ENCODE results near the gene NEURL3. TPM values are rescaled to one million over a fixed set of nuclear protein-coding genes. Genes with fewer than 3 reads are reported as not detected.
"Not testable (repeated sequence)": the region's sequence is repeated elsewhere in the genome, so short reads cannot be mapped to it uniquely, and the experiment has no call there.

The NEURL3 gene
- polyA plus RNA-seq, 1 donor, result 0.81 TPM

- no peaks in the 10 kb centered on the region for H3K27me3 ChIP-seq (ENCODE audit: control insufficient read depth, insufficient read depth, low read length)
- H3K27ac ChIP-seq (ENCODE audit: low read length), result no peak overlapping the region
- no CpG with 5 or more reads among the region's 7 CpGs for WGBS (ENCODE audit: insufficient coverage, low lambda C conversion rate)
- no peaks in the 10 kb centered on the region for H3K9me3 ChIP-seq (ENCODE audit: control insufficient read depth, low read depth, low read length)
- H3K4me1 ChIP-seq (ENCODE audit: control insufficient read depth, insufficient read depth, low read length), result peaks cover 8% of the 10 kb centered on the region
- no peak for DNase-seq
- no peaks in the 10 kb centered on the region for H3K36me3 ChIP-seq (ENCODE audit: control insufficient read depth, insufficient read depth, low read length)
- no peak overlapping the region for H3K4me3 ChIP-seq (ENCODE audit: low read length)
Observed at GRCh38 chr2:96484091-96484490, 21.1 kb downstream of the NEURL3 start.

DNA sequence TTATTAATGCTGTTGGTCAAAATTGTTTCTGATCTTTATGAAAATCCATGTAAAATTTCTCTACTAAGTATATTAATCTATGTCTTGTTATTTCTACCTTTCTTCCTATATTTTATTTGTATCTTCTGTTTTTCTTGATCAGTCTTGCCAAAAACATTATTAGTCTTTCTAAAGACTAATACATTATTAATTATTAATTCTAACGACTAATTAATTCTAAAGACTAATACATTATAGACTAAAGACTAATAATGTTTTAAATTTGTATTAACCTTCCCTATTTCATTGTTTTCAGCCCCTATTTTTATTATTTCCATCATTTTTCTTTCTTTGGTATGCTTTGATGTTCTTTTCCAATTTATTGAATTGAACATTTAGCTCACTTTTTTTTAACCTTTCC is 27.7 kb downstream of the NEURL3 start:
- no peak for DNase-seq
- no peaks in the 10 kb centered on the region for H3K9me3 ChIP-seq (ENCODE audit: control insufficient read depth, low read depth, low read length)
- no peak overlapping the region for H3K27ac ChIP-seq (ENCODE audit: low read length)
- peaks cover 2% of the 10 kb centered on the region for H3K27me3 ChIP-seq (ENCODE audit: control insufficient read depth, insufficient read depth, low read length)
- H3K36me3 ChIP-seq (ENCODE audit: control insufficient read depth, insufficient read depth, low read length), result no peaks in the 10 kb centered on the region
- no peaks in the 10 kb centered on the region for H3K4me1 ChIP-seq (ENCODE audit: control insufficient read depth, insufficient read depth, low read length)
- 73% methylated on average over 1 of the region's 1 CpG for WGBS (ENCODE audit: insufficient coverage, low lambda C conversion rate)
- no peak overlapping the region for H3K4me3 ChIP-seq (ENCODE audit: low read length)

DNA sequence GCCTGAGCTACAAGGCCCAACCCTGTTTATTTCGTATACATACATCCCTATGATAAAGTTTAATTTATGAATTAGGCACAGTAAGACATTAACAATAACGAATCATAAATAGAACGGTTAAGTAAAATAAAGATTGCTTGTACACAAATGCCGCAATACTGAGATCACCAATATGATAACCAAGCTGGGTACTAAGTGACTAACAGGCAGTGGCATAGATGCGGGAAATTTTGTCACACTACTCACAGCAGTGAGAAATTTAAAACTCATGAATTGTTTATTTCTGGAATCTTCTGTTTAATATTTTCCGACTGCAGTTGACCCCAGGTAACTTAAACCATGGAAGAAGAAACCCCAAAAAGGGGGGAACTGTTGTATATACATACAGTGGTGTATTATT is 33.4 kb downstream of the NEURL3 start:
- 97% methylated on average over 3 of the region's 6 CpGs for WGBS (ENCODE audit: insufficient coverage, low lambda C conversion rate)

DNA sequence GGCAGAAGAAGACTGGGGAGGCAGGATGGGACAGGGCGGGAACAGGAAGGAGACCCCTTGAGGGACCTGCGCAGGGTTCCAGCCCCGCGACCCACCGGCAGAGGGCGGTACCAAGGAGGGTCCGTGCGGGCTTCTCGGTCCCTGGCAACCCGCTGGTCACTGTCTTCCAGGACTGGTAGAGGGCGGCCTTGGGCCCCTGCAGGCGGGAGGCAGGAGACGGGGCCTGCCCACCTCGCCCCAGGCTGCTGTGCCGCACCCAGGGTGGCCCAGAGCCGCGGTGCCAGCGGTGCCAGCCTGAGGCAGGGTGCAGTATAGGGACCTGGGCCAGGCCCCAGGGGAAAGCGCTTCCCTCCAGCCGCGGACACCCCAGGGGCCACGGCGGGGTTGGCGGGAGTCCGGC is 34.5 kb downstream of the NEURL3 start:
- peak overlapping the region; percentile 19 for H3K4me3 ChIP-seq (ENCODE audit: low read length)
- no peaks in the 10 kb centered on the region for H3K36me3 ChIP-seq (ENCODE audit: control insufficient read depth, insufficient read depth, low read length)
- peaks cover 4% of the 10 kb centered on the region for H3K27me3 ChIP-seq (ENCODE audit: control insufficient read depth, insufficient read depth, low read length)
- peak; percentile 35 to 46 for DNase-seq
- no peaks in the 10 kb centered on the region for H3K4me1 ChIP-seq (ENCODE audit: control insufficient read depth, insufficient read depth, low read length)
- no peak overlapping the region for H3K27ac ChIP-seq (ENCODE audit: low read length)
- no peaks in the 10 kb centered on the region for H3K9me3 ChIP-seq (ENCODE audit: control insufficient read depth, low read depth, low read length)
- no CpG with 5 or more reads among the region's 25 CpGs for WGBS (ENCODE audit: insufficient coverage, low lambda C conversion rate)

More for the DNA sequence above, 33.4 kb downstream of the NEURL3 start:
- H3K27ac ChIP-seq (ENCODE audit: low read length), result no peak overlapping the region
- no peaks in the 10 kb centered on the region for H3K4me1 ChIP-seq (ENCODE audit: control insufficient read depth, insufficient read depth, low read length)
- no peaks in the 10 kb centered on the region for H3K9me3 ChIP-seq (ENCODE audit: control insufficient read depth, low read depth, low read length)
- DNase-seq, result no peak
- H3K27me3 ChIP-seq (ENCODE audit: control insufficient read depth, insufficient read depth, low read length), result peaks cover 6% of the 10 kb centered on the region
- H3K36me3 ChIP-seq (ENCODE audit: control insufficient read depth, insufficient read depth, low read length), result no peaks in the 10 kb centered on the region
- no peak overlapping the region for H3K4me3 ChIP-seq (ENCODE audit: low read length)

- peaks cover 6% of the 10 kb centered on the region for H3K27me3 ChIP-seq (ENCODE audit: control insufficient read depth, insufficient read depth, low read length)
- DNase-seq, result peak in 1 of 2 donors; percentile 20
- peak overlapping the region; percentile 19 for H3K4me3 ChIP-seq (ENCODE audit: low read length)
- no peaks in the 10 kb centered on the region for H3K4me1 ChIP-seq (ENCODE audit: control insufficient read depth, insufficient read depth, low read length)
- no peaks in the 10 kb centered on the region for H3K9me3 ChIP-seq (ENCODE audit: control insufficient read depth, low read depth, low read length)
- H3K36me3 ChIP-seq (ENCODE audit: control insufficient read depth, insufficient read depth, low read length), result no peaks in the 10 kb centered on the region
- H3K27ac ChIP-seq (ENCODE audit: low read length), result no peak overlapping the region
- WGBS (ENCODE audit: insufficient coverage, low lambda C conversion rate), result 73% methylated on average over 7 of the region's 8 CpGs
Observed at GRCh38 chr2:96470109-96470508, 35.0 kb downstream of the NEURL3 start.

- Histone ChIP-seq H3K27me3 (ENCODE audit: control insufficient read depth, insufficient read depth, low read length) (peaks cover 6% of the 10 kb centered on the region), H3K9me3 (ENCODE audit: control insufficient read depth, low read depth, low read length) (no peaks in the 10 kb centered on the region), H3K27ac (ENCODE audit: low read length) (no peak overlapping the region), H3K36me3 (ENCODE audit: control insufficient read depth, insufficient read depth, low read length) (no peaks in the 10 kb centered on the region), H3K4me3 (ENCODE audit: low read length) (no peak overlapping the region), H3K4me1 (ENCODE audit: control insufficient read depth, insufficient read depth, low read length) (no peaks in the 10 kb centered on the region)
- 50% methylated on average over 1 of the region's 6 CpGs for WGBS (ENCODE audit: insufficient coverage, low lambda C conversion rate)
- no peak for DNase-seq
Observed at GRCh38 chr2:96468904-96469303, 36.3 kb downstream of the NEURL3 start.

DNA sequence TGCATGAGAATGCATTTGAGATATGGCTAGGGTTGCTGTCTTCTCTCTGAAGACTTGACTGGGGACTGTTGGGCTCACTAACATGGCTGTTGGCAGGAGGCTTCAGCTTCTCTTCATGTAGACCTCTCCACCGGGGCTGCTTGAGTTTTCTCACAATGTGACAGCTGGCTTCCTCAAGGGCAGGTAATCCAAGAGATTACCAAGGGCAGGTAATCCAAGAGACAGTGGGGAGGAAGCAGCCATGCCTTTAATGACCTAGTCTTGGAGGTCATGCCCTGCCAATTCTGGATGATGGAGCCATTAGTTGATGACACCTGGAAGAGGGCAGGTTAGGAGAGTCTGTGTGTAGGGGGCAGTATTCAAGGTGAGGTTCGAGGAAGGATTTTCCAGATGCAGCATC is 40.5 kb downstream of the NEURL3 start:
- WGBS (ENCODE audit: insufficient coverage, low lambda C conversion rate), result no CpG with 5 or more reads among the region's 2 CpGs
- Histone ChIP-seq H3K27me3 (ENCODE audit: control insufficient read depth, insufficient read depth, low read length) (peaks cover 4% of the 10 kb centered on the region), H3K4me3 (ENCODE audit: low read length) (no peak overlapping the region), H3K27ac (ENCODE audit: low read length) (no peak overlapping the region), H3K9me3 (ENCODE audit: control insufficient read depth, low read depth, low read length) (peaks cover 5% of the 10 kb centered on the region), H3K4me1 (ENCODE audit: control insufficient read depth, insufficient read depth, low read length) (no peaks in the 10 kb centered on the region), H3K36me3 (ENCODE audit: control insufficient read depth, insufficient read depth, low read length) (no peaks in the 10 kb centered on the region)
- DNase-seq, result no peak

GRCh38 chr2:96464061-96464460 is 41.1 kb downstream of the NEURL3 start:
- H3K27me3 ChIP-seq (ENCODE audit: control insufficient read depth, insufficient read depth, low read length), result peaks cover 4% of the 10 kb centered on the region
- DNase-seq, result no peak
- WGBS (ENCODE audit: insufficient coverage, low lambda C conversion rate), result no CpG with 5 or more reads among the region's 3 CpGs
- peaks cover 5% of the 10 kb centered on the region for H3K9me3 ChIP-seq (ENCODE audit: control insufficient read depth, low read depth, low read length)
- no peaks in the 10 kb centered on the region for H3K4me1 ChIP-seq (ENCODE audit: control insufficient read depth, insufficient read depth, low read length)
- no peak overlapping the region for H3K27ac ChIP-seq (ENCODE audit: low read length)
- no peak overlapping the region for H3K4me3 ChIP-seq (ENCODE audit: low read length)
- H3K36me3 ChIP-seq (ENCODE audit: control insufficient read depth, insufficient read depth, low read length), result no peaks in the 10 kb centered on the region

DNA sequence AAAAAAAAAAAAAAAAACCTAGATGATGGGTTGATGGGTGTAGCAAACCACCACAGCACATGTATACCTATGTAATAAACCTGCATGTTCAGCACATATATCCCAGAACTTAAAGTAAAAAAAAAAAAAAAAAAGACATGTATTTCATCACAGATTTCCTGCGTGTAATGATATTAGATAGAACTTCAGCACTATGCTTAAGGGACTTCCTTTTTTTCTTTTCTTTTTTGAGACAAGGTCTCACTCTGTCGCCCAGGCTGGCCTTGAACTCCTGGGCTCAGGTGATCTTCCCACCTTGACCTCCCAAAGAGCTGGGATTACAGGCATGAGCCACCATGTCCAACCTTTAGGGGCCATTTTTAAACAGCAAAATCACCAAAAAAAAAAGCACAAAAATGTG is 42.0 kb downstream of the NEURL3 start:
- no peak overlapping the region for H3K4me3 ChIP-seq (ENCODE audit: low read length)
- H3K27ac ChIP-seq (ENCODE audit: low read length), result no peak overlapping the region
- H3K9me3 ChIP-seq (ENCODE audit: control insufficient read depth, low read depth, low read length), result peaks cover 5% of the 10 kb centered on the region
- H3K4me1 ChIP-seq (ENCODE audit: control insufficient read depth, insufficient read depth, low read length), result no peaks in the 10 kb centered on the region
- peaks cover 4% of the 10 kb centered on the region for H3K27me3 ChIP-seq (ENCODE audit: control insufficient read depth, insufficient read depth, low read length)
- no peak for DNase-seq
- H3K36me3 ChIP-seq (ENCODE audit: control insufficient read depth, insufficient read depth, low read length), result no peaks in the 10 kb centered on the region
- WGBS (ENCODE audit: insufficient coverage, low lambda C conversion rate), result 86% methylated on average over 1 of the region's 2 CpGs

- not testable (repeated sequence) for H3K4me1 ChIP-seq (ENCODE audit: control insufficient read depth, insufficient read depth, low read length); H3K27me3 ChIP-seq (ENCODE audit: control insufficient read depth, insufficient read depth, low read length); H3K36me3 ChIP-seq (ENCODE audit: control insufficient read depth, insufficient read depth, low read length); DNase-seq; H3K4me3 ChIP-seq (ENCODE audit: low read length); H3K9me3 ChIP-seq (ENCODE audit: control insufficient read depth, low read depth, low read length); H3K27ac ChIP-seq (ENCODE audit: low read length)
- WGBS (ENCODE audit: insufficient coverage, low lambda C conversion rate), result no CpG with 5 or more reads among the region's 30 CpGs
Observed at GRCh38 chr2:96461616-96462015, 43.5 kb downstream of the NEURL3 start.

GRCh38 chr2:96452053-96452452 is 53.1 kb downstream of the NEURL3 start:
- Histone ChIP-seq H3K27me3 (ENCODE audit: control insufficient read depth, insufficient read depth, low read length) (peaks cover 4% of the 10 kb centered on the region), H3K27ac (ENCODE audit: low read length) (no peak overlapping the region), H3K36me3 (ENCODE audit: control insufficient read depth, insufficient read depth, low read length) (no peaks in the 10 kb centered on the region), H3K4me3 (ENCODE audit: low read length) (no peak overlapping the region), H3K9me3 (ENCODE audit: control insufficient read depth, low read depth, low read length) (no peaks in the 10 kb centered on the region), H3K4me1 (ENCODE audit: control insufficient read depth, insufficient read depth, low read length) (no peaks in the 10 kb centered on the region)
- DNase-seq, result no peak
- no CpG with 5 or more reads among the region's 6 CpGs for WGBS (ENCODE audit: insufficient coverage, low lambda C conversion rate)
